NCI-H510A (cell line): Measurements from ENCODE around the gene HOXC9.

Source experiments
- DNase-seq: peaks from one replicate; lab custom pipeline; 2025; lab: John Stamatoyannopoulos, UW

Gene HOXC9

DNA sequence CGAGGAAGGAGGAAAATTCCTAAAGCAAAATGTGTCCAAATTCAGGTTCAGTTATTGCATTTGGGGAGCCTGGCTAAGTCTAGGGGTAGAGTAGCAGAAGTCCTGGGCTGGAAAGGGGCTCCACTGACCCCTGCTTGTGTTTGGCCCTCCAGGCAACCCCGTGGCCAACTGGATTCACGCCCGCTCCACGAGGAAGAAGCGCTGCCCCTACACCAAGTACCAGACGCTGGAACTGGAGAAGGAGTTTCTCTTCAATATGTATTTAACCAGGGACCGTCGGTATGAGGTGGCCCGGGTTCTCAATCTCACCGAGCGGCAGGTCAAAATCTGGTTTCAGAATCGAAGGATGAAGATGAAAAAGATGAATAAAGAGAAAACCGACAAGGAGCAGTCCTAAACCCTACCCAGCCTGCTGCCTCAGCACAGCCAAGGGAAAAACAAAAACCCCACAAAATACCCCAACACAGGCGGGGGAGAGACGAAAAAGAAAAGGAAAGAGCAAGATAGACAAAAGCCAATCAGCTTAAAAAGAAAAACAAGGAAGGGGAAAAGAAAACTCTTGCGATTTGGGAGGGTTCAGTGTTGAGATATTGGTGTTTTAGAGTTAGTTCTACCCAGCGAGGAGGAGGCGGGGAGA, 2.4 kb downstream of the HOXC9 start:
- DNase-seq: no peak

DNA sequence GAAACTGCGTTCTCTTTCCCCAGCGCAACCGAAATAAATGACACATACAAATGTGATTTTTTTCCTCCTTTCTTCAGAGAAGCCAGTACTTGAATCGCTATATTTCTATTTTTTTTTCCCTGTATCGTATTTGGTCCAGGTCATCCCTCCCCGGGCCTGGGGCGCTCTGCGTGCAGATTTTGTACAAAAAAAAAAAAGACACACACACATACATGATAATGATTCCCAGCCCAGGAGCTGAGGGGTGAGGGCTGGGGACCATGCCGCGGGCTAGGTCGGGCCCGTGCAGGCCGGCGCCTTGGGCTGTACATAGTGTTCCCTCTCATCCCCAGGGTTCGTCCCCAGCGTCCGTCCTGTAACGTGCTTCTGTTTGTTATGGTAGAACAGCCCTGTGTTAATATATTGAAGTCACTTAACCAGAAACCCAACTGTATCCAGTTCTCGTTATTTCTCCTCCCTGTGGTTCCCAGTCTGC, 3.0 kb downstream of the HOXC9 start:
- no peak for DNase-seq

DNA sequence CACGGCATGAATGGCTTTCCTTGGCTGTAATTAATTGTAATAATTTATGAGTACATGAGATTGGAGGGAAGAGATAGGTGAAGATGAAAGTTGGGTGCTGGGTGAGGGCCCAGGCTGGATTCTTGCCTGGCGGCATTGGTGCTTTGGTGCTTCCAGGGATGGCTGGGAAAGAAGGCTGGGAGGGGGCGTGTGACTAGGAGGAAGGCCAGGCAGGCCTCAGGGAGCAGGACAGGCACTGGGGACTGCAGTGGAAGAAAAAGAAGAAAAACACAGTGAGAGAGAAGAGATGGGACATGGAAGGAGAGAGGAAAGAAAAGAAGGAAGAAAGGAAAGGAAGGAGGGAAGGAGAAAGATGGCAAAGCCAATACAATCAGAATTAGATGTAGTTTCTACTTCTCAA, 3.7 kb downstream of the HOXC9 start:
- DNase-seq: no peak

DNA sequence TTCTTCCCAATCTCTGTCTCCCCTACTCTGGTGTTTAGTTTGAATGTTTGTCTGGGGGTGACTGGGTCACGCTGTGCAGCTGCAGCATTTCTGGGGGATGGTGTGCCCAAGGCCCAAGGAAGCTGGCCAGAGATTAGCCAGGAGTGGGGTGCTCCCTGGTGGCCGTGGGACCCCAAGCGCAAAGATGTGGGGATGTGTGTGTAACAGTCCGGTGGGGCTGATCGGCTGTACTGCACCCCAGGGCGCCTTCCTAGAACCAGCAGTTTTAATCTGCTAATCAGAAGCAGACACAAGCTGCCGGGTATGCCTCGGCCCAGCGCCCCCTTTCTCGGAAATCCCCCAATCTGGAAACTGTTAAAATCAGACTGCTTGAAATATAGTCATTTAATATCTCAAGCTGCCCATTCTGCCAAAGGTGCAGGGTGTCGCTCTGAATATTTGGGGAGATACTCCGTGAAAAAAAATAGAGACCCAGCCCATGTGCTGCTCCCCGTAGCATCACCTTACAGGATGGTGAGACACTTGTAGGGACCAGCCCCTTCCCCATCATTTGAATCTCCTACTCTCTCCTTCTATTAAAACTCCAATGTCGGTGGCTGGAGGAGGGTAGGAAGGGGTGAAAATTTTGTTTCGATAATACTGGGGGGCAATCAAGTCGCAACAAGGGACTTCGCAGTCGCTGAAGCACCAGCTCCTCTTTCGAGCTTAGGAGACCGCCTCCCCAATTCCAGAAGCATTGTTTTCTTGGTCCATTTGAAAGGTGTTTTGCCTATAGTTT, 4.3 kb downstream of the HOXC9 start:
- DNase-seq: no peak

DNA sequence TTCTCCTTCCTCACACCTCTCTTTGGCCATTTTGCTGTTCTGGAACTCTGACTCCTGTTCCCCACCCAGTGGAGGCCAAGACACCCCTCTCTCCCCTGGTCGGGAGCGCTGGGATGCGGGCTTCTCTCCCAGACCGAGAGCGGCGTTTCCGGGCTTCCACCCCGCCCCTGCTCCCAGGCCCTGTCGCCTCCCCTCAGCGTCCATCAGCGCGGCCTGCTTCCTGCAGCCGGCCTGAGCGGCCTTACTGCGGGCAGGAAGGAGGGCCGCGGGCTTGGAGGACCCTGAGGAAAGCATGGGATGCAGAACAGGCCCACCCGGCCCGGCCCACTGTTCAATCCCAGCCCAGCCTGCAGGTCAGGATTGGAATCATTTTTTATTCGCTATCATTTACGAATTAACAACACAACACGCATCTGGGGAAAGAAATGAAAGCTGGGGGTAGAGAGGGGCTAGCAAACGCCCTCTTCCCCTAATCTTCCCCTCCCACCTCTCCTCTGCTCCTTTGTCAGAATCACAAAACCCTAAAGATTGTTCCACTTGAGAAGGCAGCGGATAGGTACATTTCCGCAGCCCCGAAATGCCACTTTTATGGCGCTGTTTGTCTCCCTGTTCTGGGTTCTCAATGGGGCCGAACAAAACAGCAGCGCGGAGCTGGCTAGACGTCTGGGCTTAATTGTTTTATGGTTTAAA, 5.0 kb downstream of the HOXC9 start:
- DNase-seq: no peak

DNA sequence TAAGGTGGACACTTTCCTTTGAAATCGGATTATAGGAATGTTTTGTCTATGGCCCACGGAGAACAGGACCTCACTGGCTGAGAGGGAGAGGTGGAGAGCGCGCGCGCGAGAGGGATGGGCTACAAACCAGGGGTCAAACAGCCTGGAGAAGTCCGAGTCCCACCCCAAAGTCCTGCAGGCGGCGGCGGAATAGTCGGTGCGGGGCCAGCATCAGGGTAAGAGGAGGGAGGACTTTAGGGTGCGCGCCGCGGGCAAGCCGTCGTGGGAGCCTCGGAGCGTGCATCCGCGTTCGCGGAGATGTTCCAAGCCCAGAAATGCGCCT, 5.5 kb downstream of the HOXC9 start:
- no peak for DNase-seq

DNA sequence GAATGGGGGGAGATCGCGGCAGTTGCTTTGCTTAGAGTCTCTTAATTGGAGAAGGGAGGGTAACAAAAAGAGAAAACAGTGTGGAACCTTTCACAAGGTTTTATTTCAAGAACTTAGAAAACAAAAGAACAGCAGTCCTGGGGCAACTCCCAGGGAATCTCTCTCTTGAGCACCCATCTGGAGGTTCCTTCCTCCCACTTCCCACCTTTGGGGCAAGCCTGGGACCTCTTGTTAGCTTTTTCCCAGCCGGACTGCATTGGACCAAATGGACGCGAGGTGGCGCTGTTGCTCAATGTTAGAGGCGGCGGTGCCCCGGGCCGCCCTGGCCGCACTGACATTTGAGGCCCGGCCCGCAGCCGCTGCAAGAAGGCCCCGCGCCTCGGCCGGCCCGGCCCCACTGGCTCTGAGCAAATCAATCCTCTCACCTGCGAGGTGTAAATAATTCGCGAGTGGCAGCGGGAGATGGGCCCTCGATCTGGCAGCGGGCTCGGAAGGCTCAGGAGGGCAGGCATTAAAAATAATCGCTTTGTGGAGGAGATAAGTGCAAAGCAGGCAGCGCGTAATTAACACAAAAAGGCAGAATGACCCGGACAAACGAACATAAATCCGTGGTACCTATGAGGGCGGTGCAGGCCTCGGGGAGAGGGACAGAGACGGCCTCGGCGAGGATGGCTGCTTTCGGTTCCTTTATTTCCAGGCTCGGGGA, 6.0 kb downstream of the HOXC9 start:
- peak; percentile 35 for DNase-seq

DNA sequence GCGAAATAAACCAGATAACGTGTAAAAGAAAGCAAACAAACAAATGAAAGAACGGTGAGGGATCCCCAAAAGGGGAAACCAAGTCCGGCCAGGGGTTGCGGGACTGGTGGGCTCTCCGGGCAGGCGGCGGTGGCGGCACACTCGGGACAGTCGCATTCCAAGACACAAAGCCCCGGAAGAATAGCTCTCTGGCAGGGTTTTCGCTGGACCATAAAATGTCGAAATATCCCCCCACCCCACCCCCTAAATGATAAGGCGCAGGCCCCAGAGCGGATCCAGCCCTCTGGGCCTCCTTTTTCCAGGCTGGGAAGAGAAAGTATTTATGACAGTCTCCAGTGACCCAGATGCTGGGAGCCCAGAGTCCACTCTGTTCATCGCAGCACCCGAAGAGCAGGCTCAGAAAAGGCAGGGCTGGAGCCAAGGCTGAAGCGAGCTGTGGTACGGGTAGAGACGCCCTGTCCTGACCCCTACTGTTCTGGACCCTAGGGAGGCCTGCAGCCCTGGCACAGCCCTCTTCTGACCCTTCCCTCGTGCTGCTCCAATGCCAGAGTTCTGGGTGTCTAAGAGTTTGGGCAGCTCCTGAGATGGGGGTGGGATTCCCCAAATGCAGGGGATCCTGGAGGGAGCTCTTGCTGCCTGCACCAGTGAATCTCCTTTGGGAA, 6.7 kb downstream of the HOXC9 start:
- no peak for DNase-seq

DNA sequence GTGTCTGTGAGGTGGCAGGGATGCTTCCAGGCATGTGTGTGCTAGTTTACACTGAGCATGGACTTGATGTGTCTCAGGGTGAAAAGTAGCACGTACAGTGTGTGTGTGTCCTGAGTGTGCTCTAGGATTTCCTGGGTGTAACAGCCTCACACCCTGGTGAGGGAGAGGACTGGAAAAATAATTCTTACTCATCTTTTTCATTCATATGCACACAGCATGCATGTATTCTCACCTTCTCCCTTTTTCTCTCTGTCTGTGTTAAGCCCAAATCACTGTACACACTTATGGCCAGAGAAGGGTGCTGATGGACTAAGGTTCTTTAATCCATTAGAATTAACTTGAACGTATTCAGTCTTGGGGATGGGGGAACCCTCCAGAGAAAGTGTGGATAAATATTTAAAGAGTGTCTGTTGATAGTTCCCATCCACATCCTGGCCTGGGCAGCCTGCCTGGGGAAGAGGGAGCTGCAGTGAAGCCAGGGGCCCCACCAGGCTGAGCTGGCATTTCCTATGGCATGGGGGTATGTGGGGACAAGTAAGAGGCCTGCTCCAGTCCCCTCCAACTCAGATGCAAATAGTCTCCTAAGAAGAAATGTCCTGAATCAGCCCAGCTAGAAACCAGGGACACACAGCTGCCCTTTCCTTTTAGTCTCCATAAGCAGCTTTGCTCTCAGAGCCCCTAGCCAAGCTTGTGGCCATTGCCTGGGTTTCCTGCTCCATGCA, 7.7 kb downstream of the HOXC9 start:
- no peak for DNase-seq

DNA sequence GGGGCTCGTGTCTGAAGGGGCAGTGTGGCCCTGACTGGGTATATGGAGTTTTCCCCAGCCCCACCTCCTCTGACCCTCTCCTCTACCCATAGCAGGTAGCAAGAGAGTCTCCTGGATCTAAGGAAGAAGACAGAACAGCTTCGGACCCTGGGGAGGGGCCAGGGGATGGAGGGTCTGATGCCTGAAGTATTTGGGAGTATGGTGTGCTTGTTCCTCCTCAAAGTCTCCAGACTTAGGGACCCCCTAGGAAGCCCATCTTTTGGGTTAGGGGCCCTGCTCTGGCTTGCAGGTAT, 8.2 kb downstream of the HOXC9 start:
- DNase-seq: no peak

DNA sequence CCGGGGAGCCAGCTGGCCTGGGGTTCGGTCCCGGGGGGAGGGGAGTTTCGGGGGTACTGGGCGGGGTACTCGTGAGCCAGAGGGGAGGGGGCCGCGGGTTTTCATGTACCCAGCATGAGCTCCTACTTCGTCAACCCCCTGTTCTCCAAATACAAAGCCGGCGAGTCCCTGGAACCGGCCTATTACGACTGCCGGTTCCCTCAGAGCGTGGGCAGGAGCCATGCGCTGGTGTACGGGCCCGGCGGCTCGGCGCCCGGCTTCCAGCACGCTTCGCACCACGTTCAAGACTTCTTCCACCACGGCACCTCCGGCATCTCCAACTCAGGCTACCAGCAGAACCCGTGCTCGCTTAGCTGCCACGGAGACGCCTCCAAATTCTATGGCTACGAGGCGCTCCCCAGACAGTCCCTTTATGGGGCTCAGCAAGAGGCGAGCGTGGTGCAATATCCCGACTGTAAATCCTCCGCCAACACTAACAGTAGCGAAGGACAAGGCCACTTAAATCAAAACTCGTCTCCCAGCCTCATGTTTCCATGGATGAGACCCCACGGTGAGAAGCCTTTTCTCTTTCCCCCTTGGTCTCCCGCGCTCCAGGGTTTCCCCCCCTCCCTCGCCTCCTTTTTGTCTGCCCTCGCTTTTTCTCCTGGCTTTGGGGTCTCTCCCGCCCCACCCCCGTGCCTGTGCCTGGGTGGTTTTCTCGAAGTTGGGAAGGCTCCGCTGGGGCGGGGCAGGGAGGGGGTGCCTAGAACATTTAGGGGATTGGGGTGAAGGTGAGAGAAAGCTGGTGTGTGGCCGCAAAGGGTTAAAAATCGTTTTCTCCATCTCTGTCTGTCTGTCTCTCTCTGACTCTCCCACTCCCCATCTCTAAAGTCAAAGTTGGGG, 9.5 kb downstream of the HOXC9 start:
- DNase-seq: no peak

DNA sequence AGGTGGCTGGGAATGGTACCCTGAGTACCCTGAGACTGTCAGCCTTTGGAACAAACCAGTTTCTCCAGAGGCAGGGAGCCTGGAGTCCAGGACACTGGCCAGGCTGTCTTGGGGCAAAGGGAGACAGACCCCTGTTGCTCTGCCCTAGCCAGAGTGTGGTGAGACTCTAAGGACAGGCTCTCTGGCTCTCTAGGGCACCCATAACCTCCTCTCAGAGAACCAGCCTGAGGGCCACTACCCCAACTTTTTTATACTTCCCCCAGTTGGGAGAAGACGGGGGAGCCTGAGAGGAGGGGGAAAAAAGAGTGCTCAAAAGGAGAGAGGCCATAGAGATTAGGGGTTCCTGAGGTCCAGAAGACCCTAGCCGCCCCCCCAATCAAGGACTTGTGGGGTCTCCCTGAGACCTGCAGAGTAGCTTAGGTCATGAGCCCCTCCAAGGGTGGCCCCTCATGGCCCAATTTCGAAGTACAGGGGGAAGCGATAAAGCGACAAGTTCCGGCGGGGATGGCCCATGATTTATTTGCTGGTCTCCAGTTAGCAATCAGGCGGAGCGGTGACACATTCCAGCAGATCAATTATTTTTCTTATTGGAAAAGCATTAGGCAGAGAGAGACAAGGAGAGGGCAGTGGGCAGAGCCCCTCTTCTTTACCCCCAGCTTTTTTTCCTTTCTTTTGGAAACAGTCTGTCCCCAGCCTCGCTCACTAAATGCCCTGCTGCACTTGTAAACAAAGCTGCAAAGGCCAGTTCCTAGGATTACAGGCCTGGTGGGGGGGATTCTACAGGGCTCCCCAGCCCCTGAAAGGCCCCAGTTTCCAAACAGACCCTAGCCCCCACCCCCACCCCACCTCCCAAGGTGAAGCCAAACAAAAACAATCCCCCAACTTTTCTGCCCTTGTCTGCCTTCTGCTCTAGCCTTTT, 10.4 kb downstream of the HOXC9 start:
- no peak for DNase-seq

DNA sequence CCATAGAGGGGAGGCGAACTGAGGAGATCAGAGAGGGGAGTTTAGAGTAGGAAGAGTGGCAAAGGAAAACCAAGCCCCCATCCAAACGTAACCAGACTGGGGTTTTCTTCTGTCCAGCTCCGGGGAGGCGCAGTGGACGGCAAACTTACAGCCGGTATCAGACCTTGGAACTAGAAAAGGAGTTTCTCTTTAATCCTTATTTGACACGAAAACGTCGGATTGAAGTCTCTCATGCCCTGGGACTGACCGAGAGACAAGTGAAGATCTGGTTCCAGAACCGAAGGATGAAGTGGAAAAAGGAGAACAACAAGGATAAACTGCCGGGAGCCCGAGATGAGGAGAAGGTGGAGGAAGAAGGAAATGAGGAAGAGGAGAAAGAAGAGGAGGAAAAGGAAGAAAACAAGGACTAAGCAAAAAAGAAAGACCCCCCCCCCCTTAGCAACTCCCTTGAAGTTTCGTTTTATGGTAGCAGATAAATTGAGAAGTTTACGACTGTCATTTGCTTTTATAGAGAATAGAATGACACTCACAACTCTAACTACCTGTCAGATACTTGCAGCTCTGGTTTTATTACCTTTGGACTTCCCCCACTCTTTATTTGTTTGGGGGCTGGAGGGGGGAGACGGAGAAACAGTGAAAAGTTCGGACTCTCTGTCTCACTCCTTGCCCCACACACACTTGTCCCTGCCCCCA, 11.2 kb downstream of the HOXC9 start:
- no peak for DNase-seq

DNA sequence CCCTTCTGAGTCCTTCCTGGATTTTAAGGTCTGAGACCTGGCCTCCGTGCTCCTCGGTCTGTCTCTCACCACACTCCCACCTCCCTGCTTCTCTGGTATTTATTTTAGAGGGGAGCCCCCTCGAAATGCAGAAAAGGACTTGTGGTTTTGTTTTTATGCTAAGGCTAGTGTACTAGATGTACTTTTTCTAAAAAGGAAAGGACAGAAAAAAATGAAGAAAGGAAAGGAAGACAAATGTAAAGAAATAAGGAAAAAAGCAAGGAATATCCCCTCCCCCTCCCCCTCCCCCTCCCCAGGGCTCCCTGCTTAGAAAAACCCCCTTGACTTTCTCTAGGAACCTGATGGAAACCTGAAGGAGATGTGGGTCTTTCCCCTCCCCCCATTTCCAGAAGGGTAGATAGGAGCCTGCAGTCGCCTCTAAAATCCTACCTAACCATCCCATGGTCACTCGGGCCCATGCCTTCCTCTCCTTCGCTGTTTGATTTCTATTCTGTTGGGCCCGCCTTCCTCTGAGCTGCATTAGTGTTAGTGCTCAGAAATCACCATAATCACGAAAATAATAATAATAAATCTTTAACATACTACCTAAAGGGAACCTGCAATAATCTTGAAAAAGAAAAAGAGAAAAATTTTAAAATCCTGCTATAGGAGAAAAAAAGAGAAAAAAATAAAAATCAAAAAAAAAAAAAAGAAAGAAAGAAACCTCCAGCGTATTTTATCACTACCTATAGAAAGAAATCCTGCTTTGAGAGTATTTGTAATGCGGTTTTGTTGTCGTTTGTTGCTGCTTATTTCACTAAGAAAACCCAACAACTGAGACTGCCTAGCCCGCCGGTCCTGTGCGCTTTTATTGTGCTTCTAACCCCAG, 11.9 kb downstream of the HOXC9 start:
- DNase-seq: no peak

DNA sequence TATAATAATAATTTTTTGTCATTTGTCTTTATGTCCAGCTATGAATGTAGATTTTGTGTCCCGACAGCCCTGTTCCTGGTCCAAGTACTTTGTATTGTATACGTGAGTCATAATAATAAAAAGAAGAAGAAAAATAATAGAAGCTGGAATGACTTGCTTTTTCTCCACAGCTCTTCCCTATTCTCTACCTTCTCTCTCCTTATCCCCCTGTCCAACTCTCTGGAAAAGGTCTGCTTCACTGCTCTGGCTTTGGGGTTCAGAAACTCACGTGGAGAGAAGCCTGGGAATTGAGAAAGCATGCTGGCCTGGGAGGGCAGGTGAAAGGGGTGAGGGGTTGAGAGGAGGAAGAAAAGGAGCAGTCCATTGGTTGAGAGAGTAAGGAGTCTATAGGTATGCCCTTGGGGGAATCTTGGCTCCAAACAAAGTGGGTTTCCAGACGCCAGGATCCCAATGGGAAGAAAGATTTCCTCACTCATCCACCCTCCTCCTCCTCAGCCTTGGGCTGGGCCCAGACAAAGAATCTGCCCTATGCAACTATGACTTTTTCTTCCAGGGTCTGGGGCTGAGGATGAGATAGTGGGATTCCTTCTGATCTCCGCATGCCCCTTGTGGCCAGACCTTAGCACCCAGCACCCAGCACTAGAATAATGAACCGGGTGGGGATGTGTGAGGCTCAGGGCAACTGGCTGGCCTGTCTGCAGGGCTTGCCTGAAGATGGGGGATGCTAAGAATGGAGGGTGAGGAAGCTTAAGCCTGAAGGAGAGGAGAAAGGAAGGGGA, 12.9 kb downstream of the HOXC9 start:
- no peak for DNase-seq

DNA sequence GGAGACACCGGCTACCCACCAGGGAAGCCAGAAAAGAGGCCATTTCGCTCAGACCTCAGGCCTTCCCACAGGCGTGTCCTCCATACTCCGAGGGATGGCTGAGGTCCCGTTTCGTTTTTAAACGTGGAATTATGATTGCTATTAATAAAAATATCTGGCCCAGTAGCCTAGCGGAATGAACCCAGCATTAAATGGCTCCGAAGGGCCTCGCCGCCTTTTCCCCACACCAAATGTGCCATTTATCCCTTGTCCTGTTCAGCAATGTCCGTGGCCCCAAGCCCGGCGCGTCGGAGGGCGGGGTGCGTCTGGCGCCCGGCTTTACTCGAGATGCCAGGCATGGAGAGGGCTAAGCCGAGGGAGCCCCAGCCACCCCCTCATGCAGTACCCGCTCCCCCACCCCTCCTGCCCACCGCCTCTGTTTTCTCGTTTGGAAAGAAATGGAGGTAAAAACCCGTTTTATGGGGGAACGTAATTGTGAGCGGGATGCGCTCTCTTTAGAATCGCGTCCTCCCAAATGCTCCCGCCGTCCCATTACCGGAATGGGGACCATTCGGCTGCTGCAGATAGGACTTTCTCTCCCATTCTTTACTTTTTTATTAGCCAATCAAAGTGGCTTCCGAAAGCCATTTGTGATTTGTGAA, 14.5 kb downstream of the HOXC9 start:
- no peak for DNase-seq
